OCI-LY1 (cell line): ENCODE results near the gene ADCY4.

Source experiments
- H2AFZ ChIP-seq: fragments of 200-600 bp; sonication (generic), shearing (Covaris generic); 2 replicates; pipeline ENCODE4 v1.6.0; 2014; ENCODE audit warnings: antibody characterized with exemption, mild to moderate bottlenecking, low read length
- H3F3A ChIP-seq: fragments of 200-600 bp; sonication (generic), shearing (Covaris generic); 2 replicates; pipeline ENCODE4 v1.6.0; 2014; ENCODE audit warnings: mild to moderate bottlenecking, antibody characterized with exemption, low read length, moderate library complexity; ENCODE audit not compliant: insufficient read depth
- H3K27ac ChIP-seq: fragments of 200-600 bp; sonication (generic); 2 replicates; pipeline ENCODE4 v1.5.1; 2014; ENCODE audit warnings: low read length, mixed run types, mild to moderate bottlenecking, low read depth; ENCODE audit not compliant: poor library complexity, severe bottlenecking
- H3K27me3 ChIP-seq: fragments of 200-600 bp; sonication (generic); 2 replicates; pipeline ENCODE4 v1.6.0; 2014; ENCODE audit warnings: antibody characterized with exemption, mild to moderate bottlenecking, low read length, moderate library complexity; ENCODE audit not compliant: insufficient read depth
- H3K36me3 ChIP-seq: fragments of 200-600 bp; sonication (generic); 2 replicates; pipeline ENCODE4 v1.6.1; 2014; ENCODE audit warnings: mild to moderate bottlenecking, antibody characterized with exemption, low read length, moderate library complexity, mixed read lengths; ENCODE audit not compliant: insufficient read depth
- H3K4me1 ChIP-seq: fragments of 200-600 bp; sonication (generic); 2 replicates; pipeline ENCODE4 v1.5.1; 2014; ENCODE audit warnings: mild to moderate bottlenecking, low read length, moderate library complexity; ENCODE audit not compliant: insufficient read depth, severe bottlenecking
- H3K4me2 ChIP-seq: fragments of 200-600 bp; sonication (generic), shearing (Covaris generic); 2 replicates; pipeline ENCODE4 v1.6.1; 2014; ENCODE audit warnings: low read length
- H3K4me3 ChIP-seq: fragments of 200-600 bp; sonication (generic); 2 replicates; pipeline ENCODE4 v1.5.1; 2014; ENCODE audit warnings: low read length, low read depth, mild to moderate bottlenecking, mixed read lengths; ENCODE audit not compliant: poor library complexity, severe bottlenecking
- H3K79me2 ChIP-seq: fragments of 200-600 bp; shearing (Covaris generic); 2 replicates; pipeline ENCODE4 v1.6.1; 2016; ENCODE audit warnings: mixed run types, low read length, mixed read lengths; ENCODE audit not compliant: insufficient read depth
- H3K9ac ChIP-seq: fragments of 200-600 bp; sonication (generic), shearing (Covaris generic); 2 replicates; pipeline ENCODE4 v1.6.1; 2014; ENCODE audit warnings: mild to moderate bottlenecking, low read length, mixed read lengths
- H3K9me2 ChIP-seq: fragments of 200-600 bp; sonication (generic), shearing (Covaris generic); 2 replicates; pipeline ENCODE4 v1.6.1; 2014; ENCODE audit warnings: low read depth, mild to moderate bottlenecking, low read length, mixed read lengths
- H3K9me3 ChIP-seq: fragments of 200-600 bp; shearing (Covaris generic); 2 replicates; pipeline ENCODE4 v1.6.1; 2014; ENCODE audit warnings: low read length, mixed read lengths
- H4K20me1 ChIP-seq: fragments of 200-600 bp; sonication (generic), shearing (Covaris generic); 2 replicates; pipeline ENCODE4 v1.6.0; 2016; ENCODE audit warnings: mild to moderate bottlenecking, low read length; ENCODE audit not compliant: insufficient read depth
- CTCF ChIP-seq: fragments of 200-600 bp; sonication (generic), shearing (Covaris generic); IDR thresholded peaks from 2 replicates; pipeline ENCODE4 v1.5.1; 2017; ENCODE audit warnings: mild to moderate bottlenecking, antibody characterized with exemption, low read length, moderate library complexity, mixed read lengths
- EZH2 ChIP-seq: fragments of 200-600 bp; sonication (generic), shearing (Covaris generic); IDR thresholded peaks from 2 replicates; pipeline ENCODE4 v1.8.0; 2017; ENCODE audit warnings: borderline replicate concordance, mixed run types, mild to moderate bottlenecking, antibody characterized with exemption, low read length, moderate library complexity, mixed read lengths

ADCY4 gene

GRCh38 chr14:24314377-24315193 lies 20.3 kb downstream of the ADCY4 start:
- H2AFZ ChIP-seq = no peak overlapping the region
- H3K9me3 ChIP-seq = no peaks in the 10 kb centered on the region
- H3K4me1 ChIP-seq = peaks cover 32% of the 10 kb centered on the region
- no peaks in the 10 kb centered on the region for H3K79me2 ChIP-seq
- no peak overlapping the region for H3K9ac ChIP-seq
- no peaks in the 10 kb centered on the region for H3K9me2 ChIP-seq
- TF ChIP-seq CTCF (no peak), EZH2 (no peak)
- no peaks in the 10 kb centered on the region for H3K36me3 ChIP-seq
- no peak overlapping the region for H3K27ac ChIP-seq
- no peaks in the 10 kb centered on the region for H3F3A ChIP-seq
- no peak overlapping the region for H3K4me2 ChIP-seq
- no peaks in the 10 kb centered on the region for H4K20me1 ChIP-seq
- no peak overlapping the region for H3K4me3 ChIP-seq
- H3K27me3 ChIP-seq = no peaks in the 10 kb centered on the region; the same call in 1 of the 2 replicates

GRCh38 chr14:24313913-24314312 lies 21.0 kb downstream of the ADCY4 start:
- no peaks in the 10 kb centered on the region for H3K9me3 ChIP-seq
- no peak for TF ChIP-seq EZH2
- no peak for TF ChIP-seq CTCF
- no peak overlapping the region for H3K4me2 ChIP-seq
- no peak overlapping the region for H3K27ac ChIP-seq
- no peak overlapping the region for H3K4me3 ChIP-seq
- peaks cover 33% of the 10 kb centered on the region for H3K4me1 ChIP-seq
- H3K9me2 ChIP-seq = no peaks in the 10 kb centered on the region
- H3K36me3 ChIP-seq = peaks cover 1% of the 10 kb centered on the region; the same call in 1 of the 2 replicates
- H4K20me1 ChIP-seq = no peaks in the 10 kb centered on the region
- H3K9ac ChIP-seq = no peak overlapping the region
- no peaks in the 10 kb centered on the region for H3K79me2 ChIP-seq
- H3K27me3 ChIP-seq = no peaks in the 10 kb centered on the region
- no peaks in the 10 kb centered on the region for H3F3A ChIP-seq
- H2AFZ ChIP-seq = no peak overlapping the region

GRCh38 chr14:24312736-24313507 lies 21.9 kb downstream of the ADCY4 start:
- no peak overlapping the region for H3K9ac ChIP-seq
- no peak overlapping the region for H2AFZ ChIP-seq
- H3K36me3 ChIP-seq = peaks cover 9% of the 10 kb centered on the region; the same call in 1 of the 2 replicates
- no peaks in the 10 kb centered on the region for H3K9me3 ChIP-seq
- no peaks in the 10 kb centered on the region for H3K27me3 ChIP-seq
- no peak overlapping the region for H3K4me3 ChIP-seq
- no peak overlapping the region for H3K4me2 ChIP-seq
- H3K9me2 ChIP-seq = no peaks in the 10 kb centered on the region
- H4K20me1 ChIP-seq = no peaks in the 10 kb centered on the region
- H3K4me1 ChIP-seq = peaks cover 32% of the 10 kb centered on the region
- H3K27ac ChIP-seq = no peak overlapping the region
- no peaks in the 10 kb centered on the region for H3K79me2 ChIP-seq
- TF ChIP-seq CTCF (no peak), EZH2 (no peak)
- no peaks in the 10 kb centered on the region for H3F3A ChIP-seq
